ENCODE data around the gene IFIH1.

Gene IFIH1

DNA sequence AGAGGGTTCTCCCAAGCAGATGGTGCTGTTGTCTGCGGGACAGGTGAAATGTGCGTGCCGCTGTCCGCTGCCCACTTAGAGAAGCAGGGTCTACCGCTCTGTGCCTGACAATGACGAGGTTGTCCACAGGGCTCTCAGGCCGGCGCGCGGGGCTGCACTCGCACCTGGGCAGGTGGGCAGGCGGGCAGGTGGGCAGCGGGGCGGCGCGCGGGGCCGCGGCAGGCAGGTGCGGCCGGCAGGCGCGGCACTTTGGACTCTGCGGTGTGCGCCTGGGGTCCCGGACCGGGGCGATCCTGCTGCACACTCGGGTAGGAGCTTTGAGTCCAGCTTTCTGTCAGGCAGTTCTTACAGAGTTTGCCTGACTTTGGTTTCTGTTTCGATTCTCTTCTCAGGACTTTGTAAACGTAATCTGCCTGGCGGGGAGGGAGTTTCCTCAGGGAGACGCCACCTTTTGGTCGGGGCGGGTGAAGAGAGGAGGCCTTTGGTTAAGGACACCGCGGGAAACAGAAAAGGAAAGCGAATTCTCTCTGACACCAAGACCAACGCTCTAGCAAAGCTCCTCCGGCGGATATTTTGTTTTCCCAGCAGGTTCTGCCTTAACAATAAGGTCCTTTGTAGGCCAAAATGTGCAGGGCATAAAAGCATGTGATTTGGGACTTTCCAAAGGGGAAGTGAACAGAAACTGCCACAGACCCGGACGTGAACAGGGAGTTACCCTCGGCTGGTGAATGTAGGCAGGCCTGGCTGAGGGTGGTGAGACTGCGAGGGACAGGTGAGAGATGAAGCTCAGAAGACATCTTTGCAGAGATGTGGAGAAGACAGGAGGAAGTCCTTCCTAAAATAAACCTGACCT is at the start of gene IFIH1:
Gene IFIH1, minus strand, starts transcription at position 357 of the 853 bp plus-strand sequence. CDS start 377 bp downstream, outside the sequence.
- peak; percentile 47 for DNase-seq

DNA sequence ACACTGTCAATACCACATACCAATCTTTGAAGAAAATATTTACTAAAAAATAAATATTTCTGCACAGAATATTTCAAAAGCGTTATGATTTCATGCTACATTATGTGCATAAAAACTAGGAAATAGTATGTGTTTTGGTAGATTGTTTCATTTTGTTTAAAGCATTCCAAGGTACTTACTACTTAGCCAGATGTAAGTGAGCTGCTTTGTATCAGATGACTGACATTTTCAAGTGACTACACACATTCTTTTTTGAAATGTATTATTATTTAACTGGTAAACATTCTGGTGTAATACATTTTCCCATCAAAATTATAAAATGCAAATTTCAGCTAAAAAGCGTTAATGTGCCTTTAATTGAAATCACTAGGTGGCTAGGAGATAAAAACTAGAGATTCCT is 46.9 kb upstream of the IFIH1 start:
- DNase-seq: no peak

DNA sequence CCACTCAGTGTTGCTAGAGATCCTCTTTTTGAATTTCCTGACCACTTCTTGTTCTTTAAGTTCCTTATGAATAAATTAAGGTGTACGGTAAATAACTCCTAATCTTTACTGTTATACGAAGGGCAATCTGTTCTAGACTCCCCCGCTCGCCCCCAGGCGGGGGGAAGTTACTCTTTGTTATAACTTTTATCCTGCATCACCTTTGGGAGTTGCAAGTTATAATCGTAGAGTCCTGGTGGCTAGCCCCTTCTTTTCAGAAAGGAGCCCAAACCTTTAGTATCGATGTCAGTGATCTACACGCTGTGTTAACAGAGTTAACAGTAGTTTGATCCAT is 26.1 kb upstream of the IFIH1 start:
- DNase-seq: no peak

DNA sequence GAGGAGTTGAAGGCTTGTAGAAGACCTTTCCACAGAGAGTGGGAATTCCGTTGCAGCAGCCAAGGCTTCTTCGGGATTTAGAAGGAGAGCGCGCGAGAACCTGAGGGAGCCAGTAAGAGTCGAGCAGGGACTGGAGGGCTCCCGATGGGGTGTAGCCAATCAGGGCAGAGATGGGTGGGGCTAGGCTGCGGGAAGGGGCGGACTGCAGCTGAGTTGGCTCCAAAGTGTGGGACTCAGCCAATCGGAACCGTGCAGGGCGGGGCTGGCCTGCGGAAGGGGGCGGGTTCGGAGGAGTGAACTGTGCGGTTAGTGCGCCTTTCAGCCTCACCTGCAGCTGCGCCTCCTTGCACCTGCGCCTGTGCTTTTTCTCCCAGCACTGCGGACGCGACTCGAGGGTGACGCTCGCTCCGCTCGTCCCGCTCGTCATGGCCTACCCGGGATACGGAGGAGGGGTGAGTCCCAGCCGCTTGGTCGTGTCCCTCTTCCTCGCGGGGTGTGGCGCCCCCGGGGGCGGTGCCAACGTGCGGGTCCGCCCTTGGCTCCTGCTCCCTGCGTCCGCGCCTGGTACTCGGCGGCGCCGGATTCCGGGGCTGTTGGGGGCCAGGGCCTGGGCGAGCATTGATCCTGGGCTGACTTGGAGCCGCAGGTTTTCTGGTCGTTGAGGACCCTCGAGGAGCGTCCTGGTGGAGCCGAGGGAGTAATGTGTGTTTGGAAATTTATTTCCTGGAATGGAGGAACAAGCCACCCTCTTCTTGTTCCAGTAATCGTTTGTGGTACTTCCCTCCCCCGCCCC is 25.5 kb upstream of the IFIH1 start, which contains the start of gene GCA:
Gene GCA, plus strand, starts transcription at position 309 of the 793 bp plus-strand sequence. Its CDS starts 117 bp downstream, at position 426.
- DNase-seq: peak; percentile 84

DNA sequence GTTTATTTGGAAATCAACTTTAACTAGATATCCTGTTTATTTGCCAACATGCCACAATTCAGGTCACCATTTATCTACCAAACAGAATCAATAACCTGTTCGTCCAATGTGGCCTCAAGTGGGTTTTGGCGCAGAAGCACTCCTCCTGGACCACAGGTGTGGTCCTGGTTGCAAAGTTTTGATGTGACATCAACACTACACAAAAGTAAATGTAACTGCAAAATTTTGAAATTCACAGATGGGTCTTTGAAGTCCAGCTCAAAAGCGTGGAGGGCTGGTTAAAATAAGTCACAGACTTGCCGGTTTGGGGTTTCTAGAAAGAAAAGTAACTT is 25.0 kb upstream of the IFIH1 start:
- no peak for DNase-seq

DNA sequence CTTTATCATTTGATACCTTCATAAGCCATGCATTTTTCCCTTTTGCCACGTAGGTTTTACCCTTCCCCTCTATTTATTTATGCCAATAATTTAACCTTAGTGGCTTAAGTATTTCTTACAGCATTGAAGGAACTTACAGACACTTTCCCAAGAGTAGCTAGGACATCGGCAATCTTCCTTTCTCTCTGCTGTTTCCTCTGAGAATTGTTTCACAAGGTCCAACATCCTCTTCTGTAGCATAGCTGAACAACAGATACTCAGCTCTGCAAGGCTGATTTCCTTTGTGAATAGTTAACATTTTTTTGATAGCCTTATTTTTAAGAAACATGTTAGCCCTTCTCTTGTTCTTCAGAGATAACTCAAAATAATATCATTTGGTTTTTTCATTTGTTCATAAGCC is 24.4 kb upstream of the IFIH1 start:
- DNase-seq: no peak

DNA sequence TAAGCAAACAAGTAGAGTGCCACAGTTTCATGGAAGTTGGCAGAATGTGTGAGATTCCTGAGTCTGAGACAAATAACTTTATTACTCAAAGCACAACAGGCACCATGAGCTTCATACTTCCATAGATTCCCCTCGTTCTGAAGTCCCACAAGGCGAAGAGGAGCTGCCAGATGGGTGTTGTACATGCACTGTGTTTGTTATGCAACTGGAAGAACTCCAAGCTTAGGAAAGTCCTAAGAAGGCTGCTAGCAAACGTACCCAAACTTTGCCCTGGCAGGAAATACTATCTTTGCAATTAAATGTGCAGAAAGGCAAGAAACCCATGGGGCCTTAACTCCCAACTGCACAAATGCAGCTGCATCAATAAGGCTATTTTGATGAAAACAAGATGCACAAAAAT is 23.8 kb upstream of the IFIH1 start:
- DNase-seq: no peak

DNA sequence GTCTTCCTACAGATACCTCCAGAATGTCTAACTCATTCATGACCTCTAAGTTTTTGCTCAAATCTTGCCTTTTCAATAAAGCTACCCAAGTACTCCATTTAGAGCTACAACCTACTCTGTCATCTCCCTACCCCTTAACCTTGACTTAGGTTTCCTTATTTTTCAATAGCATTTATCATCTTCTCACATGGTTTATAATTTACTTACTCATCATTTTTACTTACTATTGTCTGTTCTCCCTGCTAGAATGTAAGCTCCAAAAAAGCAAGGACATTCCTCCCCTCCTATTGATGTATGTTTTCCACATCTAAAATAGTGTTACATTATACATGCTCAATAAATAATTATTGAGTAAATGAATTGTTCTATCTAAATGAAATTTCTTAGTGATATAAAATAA is 22.3 kb upstream of the IFIH1 start:
- no peak for DNase-seq

DNA sequence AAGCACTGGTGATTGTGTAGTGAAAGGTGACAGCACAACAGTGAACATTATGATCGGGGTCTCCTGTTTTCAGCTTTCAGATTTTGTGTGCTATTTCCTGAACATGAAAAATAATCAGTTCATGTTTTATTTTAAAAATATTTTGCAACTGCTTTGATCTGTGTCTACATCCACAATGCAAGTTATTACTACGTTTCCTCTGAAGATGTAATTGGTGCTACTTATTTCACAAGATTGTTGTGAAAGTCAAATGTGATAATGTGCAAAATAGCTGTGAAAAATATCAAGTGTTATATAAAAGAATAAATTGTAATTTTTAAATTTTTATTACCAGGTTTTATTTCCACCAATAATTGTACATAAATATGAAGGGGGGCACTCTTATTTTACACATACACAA is 19.4 kb upstream of the IFIH1 start:
- DNase-seq: no peak

DNA sequence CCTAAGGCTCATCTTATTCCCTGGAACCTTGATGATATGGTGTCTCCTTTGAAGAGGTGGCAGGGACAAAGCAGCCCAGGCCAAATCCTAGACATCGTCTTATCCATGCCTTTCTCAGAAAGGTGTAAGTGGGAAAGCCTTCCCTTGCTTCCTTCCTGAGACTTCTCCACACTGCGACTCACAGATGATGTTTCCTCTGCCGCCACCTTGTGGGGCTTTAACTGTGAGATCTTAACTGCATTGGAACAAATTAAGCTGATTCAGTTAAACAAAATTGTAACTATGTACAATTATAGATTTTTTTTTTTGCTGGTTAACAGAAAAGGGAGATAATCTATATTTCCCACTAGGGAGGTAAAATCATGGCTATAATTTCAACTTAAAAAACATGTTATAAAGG is 15.5 kb upstream of the IFIH1 start:
- peak; percentile 54 for DNase-seq

DNA sequence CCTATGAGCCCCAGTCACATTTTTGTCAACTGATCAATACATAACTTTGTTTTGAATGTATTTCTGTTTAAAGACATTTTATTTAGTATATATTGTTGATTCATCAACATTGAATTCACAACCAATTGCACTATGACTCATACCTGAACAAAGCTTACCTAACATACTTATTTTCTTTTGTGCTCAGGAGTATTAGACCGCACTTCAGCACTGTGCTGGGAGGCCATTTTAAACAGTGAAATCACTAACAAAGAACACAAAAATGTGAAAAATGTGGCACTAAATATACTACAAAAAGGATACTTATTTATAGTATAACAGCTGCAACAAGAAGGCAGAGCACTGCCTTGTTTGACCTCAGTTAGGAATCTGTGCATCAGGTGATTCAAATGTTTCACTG is 12.4 kb upstream of the IFIH1 start:
- no peak for DNase-seq

DNA sequence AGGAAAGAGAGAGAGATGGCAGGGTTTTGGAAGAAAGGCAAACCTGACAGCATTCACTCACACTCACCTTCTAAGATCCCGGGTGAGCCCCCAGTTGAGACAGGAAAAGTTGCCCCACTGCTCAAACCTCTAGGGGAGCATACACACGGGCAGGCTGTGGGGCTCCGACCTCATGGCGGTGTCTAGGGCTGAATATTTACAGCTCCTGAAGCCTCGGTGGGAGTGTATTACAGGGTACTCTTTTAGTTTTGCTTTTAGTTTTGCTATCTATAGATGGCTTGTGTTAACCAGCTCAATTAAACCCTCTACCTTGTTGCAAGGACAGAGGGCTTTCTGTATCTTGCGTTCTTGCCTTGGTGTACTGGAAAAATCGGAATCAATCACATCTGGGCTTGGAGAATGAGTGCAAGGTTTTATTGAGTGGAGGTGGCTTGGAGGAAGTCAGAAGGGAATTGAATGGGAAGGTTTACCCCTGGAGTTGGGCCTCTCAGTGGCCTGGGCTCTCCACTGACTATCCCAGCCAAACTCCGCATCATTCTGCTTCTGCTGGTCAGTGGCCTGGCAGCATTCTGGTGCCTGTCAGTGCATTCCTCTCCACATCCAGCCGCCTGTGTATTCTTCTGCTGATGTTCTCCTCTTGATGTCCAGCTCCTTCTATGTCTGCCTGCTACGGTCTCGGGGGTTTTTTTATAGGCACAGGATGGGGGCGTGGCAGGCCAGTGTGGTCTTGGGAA is 10.1 kb upstream of the IFIH1 start:
- DNase-seq: no peak

DNA sequence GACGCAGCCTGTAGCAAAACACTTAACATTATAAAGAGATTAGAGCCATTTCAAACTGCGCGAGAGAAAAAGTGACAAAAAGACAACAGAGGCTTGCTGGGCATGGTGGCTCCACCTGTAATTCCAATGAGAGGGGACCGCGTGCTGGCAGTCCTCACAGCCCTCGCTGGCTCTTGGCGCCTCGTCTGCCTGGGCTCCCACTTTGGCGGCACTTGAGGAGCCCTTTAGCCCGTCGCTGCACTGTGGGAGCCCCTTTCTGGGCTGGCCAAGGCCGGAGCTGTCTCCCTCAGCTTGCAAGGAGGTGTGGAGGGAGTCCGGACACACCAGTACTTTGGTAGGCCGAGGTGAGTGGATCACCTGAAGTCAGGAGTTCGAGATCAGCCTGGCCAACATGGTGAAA is 9.3 kb upstream of the IFIH1 start:
- no peak for DNase-seq

DNA sequence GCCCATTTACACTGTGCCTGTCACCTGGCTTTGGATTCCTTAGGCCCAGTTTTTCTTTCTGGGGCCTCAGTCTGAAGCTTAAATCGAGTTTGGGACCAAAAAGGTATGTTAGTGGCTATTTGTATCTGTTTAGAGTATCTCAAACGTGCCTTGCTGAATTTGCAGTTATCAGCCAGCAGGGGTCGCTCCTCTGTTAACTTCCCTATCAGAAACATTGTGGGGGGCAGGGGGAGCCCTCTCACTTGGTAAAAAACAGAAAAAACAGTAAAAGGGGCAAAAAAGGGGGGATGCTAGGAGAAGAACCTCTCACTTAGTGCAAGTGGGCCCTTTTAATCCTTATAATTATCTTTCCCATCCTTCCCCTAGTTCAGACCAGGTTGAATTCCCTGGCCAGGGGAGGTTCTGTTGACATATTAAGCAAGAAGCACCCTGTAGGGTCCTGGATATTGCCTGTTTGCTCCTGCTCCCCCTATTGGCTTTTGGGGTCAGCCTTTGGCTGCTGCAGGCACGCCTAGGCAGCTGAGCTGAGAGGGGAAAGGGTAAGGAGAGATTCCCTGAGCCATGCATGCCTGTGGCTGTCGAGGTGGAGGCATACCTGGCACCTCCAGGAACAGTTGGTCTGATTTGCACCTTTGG is 8.8 kb upstream of the IFIH1 start:
- peak; percentile 29 for DNase-seq

DNA sequence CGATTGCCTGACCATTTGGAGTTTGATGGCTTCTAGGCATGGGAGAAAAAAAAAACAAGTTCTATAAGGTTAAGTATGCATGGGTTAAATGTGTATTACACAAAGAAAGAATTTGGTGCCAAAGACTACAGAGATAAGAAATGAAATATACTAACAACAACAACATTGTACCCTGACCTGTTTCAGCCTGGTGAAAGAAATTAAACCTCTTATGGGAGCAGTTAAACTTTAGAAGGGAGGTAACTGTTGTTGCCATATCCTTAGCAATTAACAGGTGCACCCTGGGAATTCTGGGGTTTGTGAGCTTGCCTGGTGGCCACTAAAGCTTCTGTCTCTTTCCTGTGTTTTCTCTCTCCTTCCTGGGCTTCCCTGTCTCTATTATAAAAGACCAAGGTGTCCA is 6.5 kb upstream of the IFIH1 start:
- no peak for DNase-seq

DNA sequence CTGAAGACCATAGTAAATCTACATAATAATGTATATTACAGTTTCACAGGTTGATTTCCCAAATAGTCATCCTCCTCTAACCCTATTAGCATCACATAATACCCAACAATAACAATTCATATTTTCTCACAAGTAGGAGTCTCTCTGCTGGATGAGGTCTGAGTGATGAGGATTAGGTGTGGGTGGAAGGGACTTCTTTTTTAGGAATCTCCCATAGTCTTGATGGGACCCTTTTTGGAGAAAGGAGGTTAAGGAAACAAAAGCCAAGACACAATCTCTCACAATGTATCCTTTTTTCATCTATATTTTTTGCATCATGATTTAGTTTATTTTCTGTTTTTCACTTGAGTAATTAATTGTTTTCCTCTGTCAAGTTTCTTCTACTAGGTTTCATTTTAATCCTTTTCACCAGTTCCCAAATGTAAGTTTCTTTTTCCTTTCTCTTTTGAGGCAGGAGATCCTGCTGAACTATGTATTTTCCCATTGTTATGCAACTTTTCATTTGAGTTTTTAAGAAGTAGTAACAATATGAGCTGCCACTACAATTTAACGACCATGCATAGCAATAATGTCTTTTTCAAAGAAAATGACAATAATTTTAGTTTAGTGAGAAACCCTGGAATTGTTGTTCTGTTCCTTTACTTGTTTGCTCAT is 2.5 kb upstream of the IFIH1 start:
- no peak for DNase-seq

DNA sequence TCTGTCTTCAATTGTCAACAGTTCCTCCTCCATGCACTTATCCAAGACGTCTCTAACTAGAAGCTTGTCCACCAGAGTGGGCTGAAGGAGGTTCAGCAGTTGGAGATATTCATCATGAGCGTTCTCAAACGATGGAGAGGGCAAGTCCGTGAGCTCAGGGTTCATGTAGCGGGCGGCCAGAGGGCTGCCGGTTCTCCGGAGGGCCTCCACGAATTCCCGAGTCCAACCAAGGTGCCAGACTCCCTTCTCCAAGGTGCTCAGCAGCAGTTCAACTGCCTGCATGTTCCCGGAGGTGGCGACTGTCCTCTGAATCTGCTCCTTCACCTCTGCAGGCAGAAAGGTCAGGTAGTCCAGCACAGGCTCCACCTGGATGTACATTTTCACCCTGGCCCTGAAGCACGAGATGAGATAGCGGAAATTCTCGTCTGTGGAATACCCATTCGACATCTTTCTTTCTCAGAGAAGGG is 590 bp downstream of the IFIH1 start:
- DNase-seq: no peak

DNA sequence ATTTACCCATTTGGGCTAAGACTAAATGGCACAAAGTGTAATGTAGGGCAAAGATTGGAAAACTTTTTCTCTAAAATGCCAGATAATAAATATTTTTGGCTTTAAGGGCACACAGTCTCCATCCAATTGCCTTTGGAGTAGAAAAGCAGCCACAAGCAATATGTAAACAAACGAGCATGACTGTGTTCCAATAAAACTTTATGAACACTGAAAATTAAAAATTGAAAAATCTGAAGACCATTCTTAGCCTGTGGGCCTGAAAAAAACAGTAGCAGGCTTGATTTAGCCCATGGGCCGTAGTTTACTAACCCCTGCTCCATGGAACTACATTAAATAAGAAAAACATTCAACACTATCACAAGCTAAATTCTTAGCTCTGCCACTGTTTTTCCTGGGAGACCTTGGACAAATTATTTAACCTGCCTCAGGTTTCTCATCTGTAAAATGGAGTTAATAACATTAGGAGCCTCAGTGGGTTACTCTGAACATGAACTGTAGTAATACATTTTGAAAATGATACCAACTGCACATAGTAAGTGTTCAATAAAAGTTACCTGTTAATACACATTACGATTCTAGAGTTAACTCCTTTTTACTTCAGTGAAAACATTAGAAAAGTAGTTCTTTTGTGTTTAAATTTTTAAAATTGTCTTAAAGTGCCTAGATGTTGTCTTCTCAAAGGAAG is 1.3 kb downstream of the IFIH1 start:
- DNase-seq: no peak

DNA sequence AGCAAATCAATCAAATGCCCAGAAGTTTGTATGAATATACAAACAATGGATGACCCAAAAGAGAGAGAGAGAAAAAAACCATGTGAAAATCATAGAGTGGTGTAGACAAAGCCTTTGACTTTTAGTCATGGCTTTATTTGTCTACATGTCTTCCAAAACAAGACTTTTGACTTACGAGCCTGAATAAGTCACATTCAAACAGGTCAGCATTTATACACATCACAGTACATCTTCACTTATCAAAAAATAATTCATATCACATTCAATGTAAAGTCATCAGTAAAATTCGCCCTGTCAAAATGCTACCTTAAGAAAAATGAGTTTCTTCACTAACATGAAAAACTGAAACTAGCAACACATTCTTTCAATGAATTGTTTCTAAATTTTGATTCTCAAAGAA is 1.9 kb downstream of the IFIH1 start:
- DNase-seq: no peak

DNA sequence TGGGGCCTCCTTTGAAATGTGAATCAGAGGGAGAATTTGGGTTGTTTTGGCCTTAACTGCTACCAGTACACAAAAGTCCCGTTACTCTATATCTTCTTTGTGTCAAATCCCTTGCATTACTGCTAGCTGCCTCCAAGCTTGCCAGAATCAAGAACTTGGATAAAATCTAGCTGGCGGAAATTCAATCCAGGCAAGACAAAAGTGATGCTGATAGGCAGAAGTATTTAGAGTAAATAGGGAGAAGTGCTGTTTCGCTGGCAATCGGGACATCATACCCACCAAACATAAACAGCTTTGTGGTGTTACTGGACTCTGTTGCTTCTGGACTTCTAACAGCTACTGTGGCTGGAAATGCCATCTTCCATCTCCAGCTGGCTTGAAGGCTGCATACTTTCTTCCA is 2.5 kb downstream of the IFIH1 start:
- DNase-seq: no peak

DNA sequence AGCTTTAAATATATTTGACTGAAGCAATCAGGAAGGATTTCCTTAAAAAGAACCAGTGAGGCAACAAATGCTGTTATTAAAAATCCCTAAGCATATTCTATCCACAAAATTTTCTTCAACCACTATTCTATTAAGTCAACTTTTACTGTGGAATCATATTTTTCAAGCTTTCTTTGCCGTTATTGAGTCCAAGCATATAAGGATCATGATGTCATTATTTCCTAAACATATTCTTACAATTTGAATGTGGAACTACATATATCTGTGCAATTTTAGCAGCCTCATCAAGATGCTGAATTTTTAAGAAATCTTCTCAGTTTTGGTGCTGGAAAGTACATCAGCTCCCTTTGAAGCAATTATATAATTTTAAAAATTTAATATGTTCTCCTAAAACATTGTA is 5.6 kb downstream of the IFIH1 start:
- DNase-seq: no peak

All from NCI-H82 (cell line).